ENCODE data around the gene RGL1. TPM values are rescaled to one million over a fixed set of nuclear protein-coding genes. Genes with fewer than 3 reads are reported as not detected.

Gene RGL1
- total RNA-seq, 1 experiment from 2014 or later: 2.1 TPM

DNA sequence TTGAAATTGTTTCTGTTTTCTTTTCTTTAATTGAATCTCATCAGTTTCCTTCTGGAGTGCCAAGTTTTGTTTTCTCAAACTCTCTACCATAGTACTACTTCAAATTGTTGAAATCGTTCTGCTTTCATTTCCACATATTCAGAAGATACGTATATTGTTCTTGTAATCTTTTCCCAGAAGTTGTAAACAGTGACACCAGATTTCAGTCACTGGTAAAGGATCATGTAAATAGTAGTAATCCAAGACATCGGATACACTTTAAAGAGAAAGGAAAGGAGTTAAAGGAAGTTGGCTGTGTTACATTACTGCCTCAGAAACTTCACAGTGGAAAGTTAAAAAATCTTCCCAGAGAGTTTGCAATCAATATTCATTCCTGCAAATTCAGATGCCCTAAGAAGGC, 67.5 kb downstream of the RGL1 start:
- BruUV-seq (replicated peaks): no TSS peak
- Mint-ChIP-seq H3K4me3 (ENCODE audit: unreplicated experiment) (no peak overlapping the region), H3K9me3 (ENCODE audit: unreplicated experiment) (no peaks in the 10 kb centered on the region), H3K4me1 (ENCODE audit: insufficient read depth, unreplicated experiment) (peaks cover 2% of the 10 kb centered on the region), H3K36me3 (ENCODE audit: insufficient read depth, unreplicated experiment) (no peaks in the 10 kb centered on the region), H3K27me3 (ENCODE audit: insufficient read depth, unreplicated experiment) (no peaks in the 10 kb centered on the region), H3K27ac (ENCODE audit: low read depth, unreplicated experiment) (no peak overlapping the region)
- intact Hi-C loops (cut with micrococcal nuclease): no loop called here
- CTCF ChIA-PET: no interaction called here
- no peak for DNase-seq (ENCODE audit: unreplicated experiment)
- TF ChIP-seq, protein P1, sequence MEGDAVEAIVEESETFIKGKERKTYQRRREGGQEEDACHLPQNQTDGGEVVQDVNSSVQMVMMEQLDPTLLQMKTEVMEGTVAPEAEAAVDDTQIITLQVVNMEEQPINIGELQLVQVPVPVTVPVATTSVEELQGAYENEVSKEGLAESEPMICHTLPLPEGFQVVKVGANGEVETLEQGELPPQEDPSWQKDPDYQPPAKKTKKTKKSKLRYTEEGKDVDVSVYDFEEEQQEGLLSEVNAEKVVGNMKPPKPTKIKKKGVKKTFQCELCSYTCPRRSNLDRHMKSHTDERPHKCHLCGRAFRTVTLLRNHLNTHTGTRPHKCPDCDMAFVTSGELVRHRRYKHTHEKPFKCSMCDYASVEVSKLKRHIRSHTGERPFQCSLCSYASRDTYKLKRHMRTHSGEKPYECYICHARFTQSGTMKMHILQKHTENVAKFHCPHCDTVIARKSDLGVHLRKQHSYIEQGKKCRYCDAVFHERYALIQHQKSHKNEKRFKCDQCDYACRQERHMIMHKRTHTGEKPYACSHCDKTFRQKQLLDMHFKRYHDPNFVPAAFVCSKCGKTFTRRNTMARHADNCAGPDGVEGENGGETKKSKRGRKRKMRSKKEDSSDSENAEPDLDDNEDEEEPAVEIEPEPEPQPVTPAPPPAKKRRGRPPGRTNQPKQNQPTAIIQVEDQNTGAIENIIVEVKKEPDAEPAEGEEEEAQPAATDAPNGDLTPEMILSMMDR (IDR thresholded peaks at IDR 0.05; ENCODE audit: unreplicated experiment): no peak
- POLR2A ChIA-PET: interaction anchor here (0.5 kb wide), 1 partner anchor 35 kb away, joined by 3 read pairs; no protein-coding TSS in a partner anchor

DNA sequence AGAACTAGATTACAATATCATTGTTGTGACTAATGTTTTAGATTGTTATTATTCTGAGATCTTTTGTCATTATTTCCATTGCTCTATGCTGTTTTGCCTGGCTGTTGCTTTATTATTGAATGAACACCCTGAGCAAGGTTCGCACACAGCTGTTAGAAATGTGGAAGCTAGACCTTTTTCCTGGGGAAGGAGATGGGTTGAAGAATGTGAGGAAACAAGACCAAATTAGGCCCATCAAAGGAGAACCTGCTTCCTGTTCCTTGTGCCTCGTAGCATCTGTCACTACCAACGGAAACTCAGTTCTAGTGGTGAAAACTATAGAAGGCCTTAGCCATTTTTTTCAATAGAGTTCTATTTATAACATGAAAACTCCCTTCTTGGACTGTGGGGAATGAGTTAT, 68.7 kb downstream of the RGL1 start:
- intact Hi-C loops (cut with micrococcal nuclease): no loop called here
- Mint-ChIP-seq H3K27me3 (ENCODE audit: insufficient read depth, unreplicated experiment) (no peaks in the 10 kb centered on the region), H3K27ac (ENCODE audit: low read depth, unreplicated experiment) (no peak overlapping the region), H3K36me3 (ENCODE audit: insufficient read depth, unreplicated experiment) (no peaks in the 10 kb centered on the region), H3K9me3 (ENCODE audit: unreplicated experiment) (no peaks in the 10 kb centered on the region), H3K4me3 (ENCODE audit: unreplicated experiment) (no peak overlapping the region), H3K4me1 (ENCODE audit: insufficient read depth, unreplicated experiment) (peaks cover 6% of the 10 kb centered on the region)
- BruUV-seq (replicated peaks): no TSS peak
- TF ChIP-seq, protein P1 (IDR thresholded peaks at IDR 0.05; ENCODE audit: unreplicated experiment): no peak
- ChIA-PET POLR2A (interaction anchor here (1.0 kb wide), 1 partner anchor 24 kb away, joined by 4 read pairs; no protein-coding TSS in a partner anchor), CTCF (interaction anchor here (0.7 kb wide), 1 partner anchor 195 kb away, joined by 4 read pairs; no protein-coding TSS in a partner anchor)
- DNase-seq (ENCODE audit: unreplicated experiment): no peak

DNA sequence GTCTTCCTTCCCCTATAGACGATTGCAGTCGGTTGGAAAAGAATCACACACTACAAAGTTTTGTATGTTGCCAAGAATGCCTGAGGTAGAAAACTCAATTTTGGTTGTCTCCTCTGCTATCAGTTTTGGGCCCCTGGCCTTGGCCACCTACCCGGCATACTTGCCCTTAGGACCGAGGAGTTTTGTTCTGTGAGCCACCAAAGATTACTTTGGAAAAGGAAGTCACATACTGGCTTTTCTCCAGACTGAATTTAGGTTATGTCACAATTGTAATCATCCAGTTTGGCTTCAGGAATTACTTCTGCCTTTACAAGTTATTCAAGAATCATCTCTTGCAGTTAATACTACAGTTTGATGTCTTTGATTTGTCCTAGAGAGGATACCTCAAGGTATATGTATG, 71.4 kb downstream of the RGL1 start:
- no peak overlapping the region for H3K27ac Mint-ChIP-seq (ENCODE audit: low read depth, unreplicated experiment)
- H3K36me3 Mint-ChIP-seq (ENCODE audit: insufficient read depth, unreplicated experiment): no peaks in the 10 kb centered on the region
- intact Hi-C loops (cut with micrococcal nuclease): no loop called here
- H3K4me1 Mint-ChIP-seq (ENCODE audit: insufficient read depth, unreplicated experiment): peaks cover 6% of the 10 kb centered on the region
- no peaks in the 10 kb centered on the region for H3K9me3 Mint-ChIP-seq (ENCODE audit: unreplicated experiment)
- H3K4me3 Mint-ChIP-seq (ENCODE audit: unreplicated experiment): no peak overlapping the region
- TF ChIP-seq, protein P1 (IDR thresholded peaks at IDR 0.05; ENCODE audit: unreplicated experiment): no peak
- BruUV-seq (replicated peaks): no TSS peak
- ChIA-PET POLR2A (interaction anchor here (0.6 kb wide), 1 partner anchor 1745 kb away, joined by 3 read pairs; no protein-coding TSS in a partner anchor), CTCF (no interaction called here)
- no peaks in the 10 kb centered on the region for H3K27me3 Mint-ChIP-seq (ENCODE audit: insufficient read depth, unreplicated experiment)
- DNase-seq (ENCODE audit: unreplicated experiment): no peak

DNA sequence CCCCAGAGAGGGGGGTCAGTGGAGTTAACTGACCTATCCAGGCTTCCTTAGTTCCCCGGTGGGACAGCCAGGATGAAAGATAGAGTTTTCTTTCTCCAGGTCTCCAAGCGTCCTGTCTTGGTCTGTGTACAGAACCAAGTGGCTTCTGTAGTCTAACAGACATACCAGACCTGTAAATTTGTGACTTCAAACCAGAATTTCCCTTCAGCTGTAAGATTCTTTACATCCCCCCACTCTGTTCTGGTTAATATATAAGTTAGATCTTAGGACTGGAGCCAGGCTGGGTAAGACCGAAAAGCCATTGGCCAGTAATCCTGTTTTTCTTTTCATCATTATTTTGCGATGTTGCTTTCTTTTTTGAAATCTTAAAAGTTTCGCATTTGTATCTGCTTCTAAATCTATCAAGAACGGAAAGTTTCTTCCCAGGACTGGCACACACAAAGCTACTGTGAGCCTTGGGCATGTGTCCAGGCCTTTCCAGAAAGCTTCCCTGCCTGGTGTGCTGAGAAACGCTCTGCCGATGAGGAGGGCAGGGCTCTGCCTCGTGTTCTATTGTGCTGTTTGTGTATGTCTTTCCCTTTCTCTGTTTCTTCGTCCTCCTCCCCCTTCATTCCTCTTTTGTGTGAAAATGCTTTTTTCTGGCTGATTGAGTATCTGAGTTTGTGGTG, 72.3 kb downstream of the RGL1 start:
- H3K36me3 Mint-ChIP-seq (ENCODE audit: insufficient read depth, unreplicated experiment): no peaks in the 10 kb centered on the region
- H3K9me3 Mint-ChIP-seq (ENCODE audit: unreplicated experiment): no peaks in the 10 kb centered on the region
- H3K27ac Mint-ChIP-seq (ENCODE audit: low read depth, unreplicated experiment): no peak overlapping the region
- no peak for DNase-seq (ENCODE audit: unreplicated experiment)
- TF ChIP-seq, protein P1 (IDR thresholded peaks at IDR 0.05; ENCODE audit: unreplicated experiment): no peak
- no peak overlapping the region for H3K4me3 Mint-ChIP-seq (ENCODE audit: unreplicated experiment)
- no TSS peak for BruUV-seq (replicated peaks)
- CTCF ChIA-PET: interaction anchor here (1.1 to 1.2 kb wide), 2 partner anchors 19 to 39 kb away, joined by 3 to 4 read pairs; no protein-coding TSS in a partner anchor
- H3K27me3 Mint-ChIP-seq (ENCODE audit: insufficient read depth, unreplicated experiment): no peaks in the 10 kb centered on the region
- peaks cover 12% of the 10 kb centered on the region for H3K4me1 Mint-ChIP-seq (ENCODE audit: insufficient read depth, unreplicated experiment)
- POLR2A ChIA-PET: interaction anchor here (0.6 kb wide), 1 partner anchor 121 kb away, joined by 4 read pairs; no protein-coding TSS in a partner anchor
- intact Hi-C loops (cut with micrococcal nuclease): no loop called here

Data from MCF 10A (cell line).